Sciatic nerve (tissue), 2 donors: ENCODE measurements around the gene NUP210. TPM values are rescaled to one million over a fixed set of nuclear protein-coding genes. Genes with fewer than 3 reads are reported as not detected.

ENCODE experiments used
- ATAC-seq: fragments of 200-7000 bp; cut with Tn5 transposase; one replicate; pipeline ENCODE4 v1.9.1; 2020; ENCODE audit warnings: mild to moderate bottlenecking, moderate library complexity
- DNase-seq: peaks from one replicate; pipeline ENCODE4 v3.0.0-alpha.2; 2020; ENCODE audit warnings: low spot score
- intact Hi-C: fragments of 100-400 bp; cut with DNase I; formaldehyde crosslinking; loops from one replicate; pipeline ENCODE4 v1.14.2; 2022
- total RNA-seq: library from RNA; stranded (reverse); fragmentation: NEBNext Ultra II Directional; extraction: Animal tissue kit (Norgen Biotek cat#: 25700); gene quantifications from one replicate; pipeline ENCODE4 v1.2.1, GENCODE V29; 2021
- donor health status: DM: no; HTN: no; CAD: no.
- donor health status: DM: no; HTN: no; CAD: no.

The NUP210 gene
- total RNA-seq, 1 donor from 2014 or later = 5.5 TPM

- ATAC-seq = peak; percentile 77
- no peak for DNase-seq
- intact Hi-C loops = no loop called here
These were observed 5.9 kb downstream of the NUP210 start for GRCh38 chr3:13414040-13414729.

- intact Hi-C loops = no loop called here
- DNase-seq (no peak), ATAC-seq (no peak)
These were observed 8.8 kb downstream of the NUP210 start for GRCh38 chr3:13411186-13411860.

GRCh38 chr3:13408890-13409289, 11.2 kb downstream of the NUP210 start:
- intact Hi-C loops = no loop called here
- no peak for ATAC-seq
- DNase-seq = no peak

- ATAC-seq (no peak), DNase-seq (no peak)
- intact Hi-C loops = no loop called here
These were observed 12.2 kb downstream of the NUP210 start for GRCh38 chr3:13407926-13408325.

- intact Hi-C loops = no loop called here
- ATAC-seq = no peak
- no peak for DNase-seq
These were observed 12.6 kb downstream of the NUP210 start for GRCh38 chr3:13407475-13407874.

GRCh38 chr3:13406190-13406589, 13.9 kb downstream of the NUP210 start:
- ATAC-seq (no peak), DNase-seq (no peak)
- intact Hi-C loops = no loop called here

- DNase-seq = no peak
- no peak for ATAC-seq
- intact Hi-C loops = no loop called here
These were observed 14.5 kb downstream of the NUP210 start for GRCh38 chr3:13405614-13406013.

GRCh38 chr3:13404626-13405452, 15.3 kb downstream of the NUP210 start:
- DNase-seq (no peak), ATAC-seq (no peak)
- intact Hi-C loops = no loop called here

- ATAC-seq = no peak
These were observed 16.3 kb downstream of the NUP210 start for GRCh38 chr3:13403847-13404246.

GRCh38 chr3:13403213-13403819, 16.8 kb downstream of the NUP210 start:
- intact Hi-C loops = no loop called here
- no peak for ATAC-seq
- no peak for DNase-seq

More at GRCh38 chr3:13403847-13404246, 16.3 kb downstream of the NUP210 start:
- intact Hi-C loops = no loop called here
- DNase-seq = no peak

GRCh38 chr3:13401149-13401548, 19.0 kb downstream of the NUP210 start:
- intact Hi-C loops = no loop called here
- DNase-seq = no peak
- no peak for ATAC-seq

- DNase-seq (no peak), ATAC-seq (no peak)
- intact Hi-C loops = no loop called here
These were observed 19.9 kb downstream of the NUP210 start for GRCh38 chr3:13400114-13400673.

- ATAC-seq = no peak
- DNase-seq = no peak
- intact Hi-C loops = no loop called here
These were observed 20.5 kb downstream of the NUP210 start for GRCh38 chr3:13399603-13400002.

GRCh38 chr3:13397316-13397715, 22.8 kb downstream of the NUP210 start:
- intact Hi-C loops = no loop called here
- DNase-seq (no peak), ATAC-seq (no peak)

GRCh38 chr3:13394363-13394762, 25.8 kb downstream of the NUP210 start:
- intact Hi-C loops = no loop called here
- ATAC-seq (no peak), DNase-seq (no peak)

- DNase-seq = no peak
- intact Hi-C loops = no loop called here
- no peak for ATAC-seq
These were observed 26.4 kb downstream of the NUP210 start for GRCh38 chr3:13393427-13394360.

- DNase-seq = no peak
- ATAC-seq = no peak
- intact Hi-C loops = no loop called here
These were observed 28.8 kb downstream of the NUP210 start for GRCh38 chr3:13391308-13391707.

- no peak for DNase-seq
- no peak for ATAC-seq
- intact Hi-C loops = no loop called here
These were observed 30.7 kb downstream of the NUP210 start for GRCh38 chr3:13389378-13389777.
